Measurements from ENCODE around the gene FAM76A. TPM values are rescaled to one million over a fixed set of nuclear protein-coding genes. Genes with fewer than 3 reads are reported as not detected.

The FAM76A gene
- total RNA-seq, 1 donor from 2014 or later: 12.7 TPM

DNA sequence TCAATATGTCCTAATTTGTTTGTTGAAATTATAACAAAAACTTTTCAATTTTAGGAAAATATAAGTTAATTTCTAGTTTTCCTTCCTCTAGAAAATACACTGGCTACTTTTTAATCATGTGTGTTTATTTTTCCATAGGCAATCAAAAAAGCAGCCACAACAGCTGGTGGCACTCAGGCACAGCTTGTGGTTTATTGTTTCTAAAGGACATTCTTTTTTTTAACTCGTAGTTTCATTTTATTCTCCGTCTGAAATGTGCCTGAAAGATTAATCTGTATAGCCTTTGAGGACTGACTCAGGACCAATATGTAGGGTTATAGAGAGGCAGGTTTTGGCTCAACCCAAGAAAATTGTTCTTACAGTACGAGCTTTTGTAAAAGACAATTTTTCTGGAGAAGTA is 26.6 kb downstream of the FAM76A start:
- no peak for DNase-seq (ENCODE audit: extremely low spot score, unreplicated experiment)
- Mint-ChIP-seq H3K36me3 (ENCODE audit: unreplicated experiment) (peaks cover 26% of the 10 kb centered on the region), H3K9me3 (ENCODE audit: unreplicated experiment) (no peaks in the 10 kb centered on the region), H3K27ac (ENCODE audit: unreplicated experiment) (peak overlapping the region; percentile 80), H3K4me3 (ENCODE audit: unreplicated experiment) (peak overlapping the region; percentile 40), H3K4me1 (ENCODE audit: unreplicated experiment) (peaks cover 13% of the 10 kb centered on the region), H3K27me3 (ENCODE audit: unreplicated experiment) (no peaks in the 10 kb centered on the region)
- TF ChIP-seq, protein P1, sequence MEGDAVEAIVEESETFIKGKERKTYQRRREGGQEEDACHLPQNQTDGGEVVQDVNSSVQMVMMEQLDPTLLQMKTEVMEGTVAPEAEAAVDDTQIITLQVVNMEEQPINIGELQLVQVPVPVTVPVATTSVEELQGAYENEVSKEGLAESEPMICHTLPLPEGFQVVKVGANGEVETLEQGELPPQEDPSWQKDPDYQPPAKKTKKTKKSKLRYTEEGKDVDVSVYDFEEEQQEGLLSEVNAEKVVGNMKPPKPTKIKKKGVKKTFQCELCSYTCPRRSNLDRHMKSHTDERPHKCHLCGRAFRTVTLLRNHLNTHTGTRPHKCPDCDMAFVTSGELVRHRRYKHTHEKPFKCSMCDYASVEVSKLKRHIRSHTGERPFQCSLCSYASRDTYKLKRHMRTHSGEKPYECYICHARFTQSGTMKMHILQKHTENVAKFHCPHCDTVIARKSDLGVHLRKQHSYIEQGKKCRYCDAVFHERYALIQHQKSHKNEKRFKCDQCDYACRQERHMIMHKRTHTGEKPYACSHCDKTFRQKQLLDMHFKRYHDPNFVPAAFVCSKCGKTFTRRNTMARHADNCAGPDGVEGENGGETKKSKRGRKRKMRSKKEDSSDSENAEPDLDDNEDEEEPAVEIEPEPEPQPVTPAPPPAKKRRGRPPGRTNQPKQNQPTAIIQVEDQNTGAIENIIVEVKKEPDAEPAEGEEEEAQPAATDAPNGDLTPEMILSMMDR (IDR thresholded peaks at IDR 0.05): no peak

DNA sequence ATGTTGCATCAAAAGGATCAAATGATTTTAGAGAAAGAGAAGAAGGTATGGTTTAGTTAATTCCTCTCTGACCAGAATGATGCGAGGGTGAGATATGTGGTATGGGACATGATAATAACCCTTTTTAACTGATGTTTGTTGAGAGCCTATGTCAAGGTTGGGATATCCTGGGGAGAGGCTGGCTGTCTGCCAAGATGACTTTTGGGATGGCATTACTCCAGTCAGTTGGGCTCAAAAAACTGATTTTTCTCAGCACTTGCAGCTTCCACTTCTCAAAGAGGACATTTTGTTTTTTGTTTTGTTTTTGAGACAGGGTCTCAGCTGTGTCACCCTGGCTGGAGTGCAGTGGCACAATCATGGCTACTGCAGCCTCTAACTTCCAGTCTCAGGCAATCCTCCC is 29.5 kb downstream of the FAM76A start:
- TF ChIP-seq, protein P1 (IDR thresholded peaks at IDR 0.05): no peak
- H3K27ac Mint-ChIP-seq (ENCODE audit: unreplicated experiment): no peak overlapping the region
- no peaks in the 10 kb centered on the region for H3K9me3 Mint-ChIP-seq (ENCODE audit: unreplicated experiment)
- peaks cover 13% of the 10 kb centered on the region for H3K4me1 Mint-ChIP-seq (ENCODE audit: unreplicated experiment)
- no peak overlapping the region for H3K4me3 Mint-ChIP-seq (ENCODE audit: unreplicated experiment)
- DNase-seq (ENCODE audit: extremely low spot score, unreplicated experiment): no peak
- no peaks in the 10 kb centered on the region for H3K27me3 Mint-ChIP-seq (ENCODE audit: unreplicated experiment)
- H3K36me3 Mint-ChIP-seq (ENCODE audit: unreplicated experiment): peaks cover 21% of the 10 kb centered on the region

DNA sequence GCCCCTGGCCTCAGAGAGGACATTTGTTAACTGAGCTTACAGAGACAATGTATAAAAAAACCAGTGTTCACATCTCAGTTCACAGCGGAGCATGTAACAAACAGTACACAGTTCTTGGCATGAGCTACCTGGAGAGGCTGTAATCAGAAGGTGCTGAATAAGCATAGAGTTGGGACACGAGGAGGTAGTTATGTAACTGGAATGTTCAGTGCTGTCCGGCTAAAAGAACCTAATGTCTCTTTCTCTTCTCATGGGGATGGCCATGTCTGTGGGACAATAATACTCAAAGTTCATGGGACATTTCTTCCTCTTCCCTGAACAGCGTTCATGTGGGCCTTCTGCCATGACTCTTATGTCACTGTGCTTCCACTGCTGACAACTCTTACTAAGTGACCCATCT is 30.1 kb downstream of the FAM76A start:
- Mint-ChIP-seq H3K27me3 (ENCODE audit: unreplicated experiment) (no peaks in the 10 kb centered on the region), H3K27ac (ENCODE audit: unreplicated experiment) (no peak overlapping the region), H3K4me1 (ENCODE audit: unreplicated experiment) (peaks cover 13% of the 10 kb centered on the region), H3K36me3 (ENCODE audit: unreplicated experiment) (peaks cover 17% of the 10 kb centered on the region), H3K4me3 (ENCODE audit: unreplicated experiment) (no peak overlapping the region), H3K9me3 (ENCODE audit: unreplicated experiment) (no peaks in the 10 kb centered on the region)
- TF ChIP-seq, protein P1 (IDR thresholded peaks at IDR 0.05): no peak
- no peak for DNase-seq (ENCODE audit: extremely low spot score, unreplicated experiment)

DNA sequence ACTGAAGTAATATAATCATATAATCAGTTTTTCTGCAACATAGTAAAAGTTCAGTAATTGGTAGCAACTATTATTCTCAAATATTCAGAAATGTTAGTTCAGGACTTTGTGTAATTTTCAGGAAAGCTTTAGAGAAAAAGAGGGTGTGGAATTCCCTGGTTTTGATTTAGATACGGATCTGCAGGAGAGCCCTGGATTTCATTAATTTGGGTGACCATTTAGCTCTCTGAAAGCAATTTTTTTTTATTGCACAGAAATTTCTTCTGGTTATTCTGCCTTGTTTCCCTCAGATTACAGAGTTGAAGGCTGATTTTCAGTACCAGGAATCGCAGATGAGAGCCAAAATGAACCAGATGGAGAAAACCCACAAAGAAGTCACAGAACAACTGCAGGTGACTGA is 33.5 kb downstream of the FAM76A start:
- no peak for DNase-seq (ENCODE audit: extremely low spot score, unreplicated experiment)
- no peaks in the 10 kb centered on the region for H3K9me3 Mint-ChIP-seq (ENCODE audit: unreplicated experiment)
- peaks cover 18% of the 10 kb centered on the region for H3K36me3 Mint-ChIP-seq (ENCODE audit: unreplicated experiment)
- H3K4me3 Mint-ChIP-seq (ENCODE audit: unreplicated experiment): no peak overlapping the region
- no peaks in the 10 kb centered on the region for H3K27me3 Mint-ChIP-seq (ENCODE audit: unreplicated experiment)
- no peak overlapping the region for H3K27ac Mint-ChIP-seq (ENCODE audit: unreplicated experiment)
- TF ChIP-seq, protein P1 (IDR thresholded peaks at IDR 0.05): no peak
- peaks cover 4% of the 10 kb centered on the region for H3K4me1 Mint-ChIP-seq (ENCODE audit: unreplicated experiment)

DNA sequence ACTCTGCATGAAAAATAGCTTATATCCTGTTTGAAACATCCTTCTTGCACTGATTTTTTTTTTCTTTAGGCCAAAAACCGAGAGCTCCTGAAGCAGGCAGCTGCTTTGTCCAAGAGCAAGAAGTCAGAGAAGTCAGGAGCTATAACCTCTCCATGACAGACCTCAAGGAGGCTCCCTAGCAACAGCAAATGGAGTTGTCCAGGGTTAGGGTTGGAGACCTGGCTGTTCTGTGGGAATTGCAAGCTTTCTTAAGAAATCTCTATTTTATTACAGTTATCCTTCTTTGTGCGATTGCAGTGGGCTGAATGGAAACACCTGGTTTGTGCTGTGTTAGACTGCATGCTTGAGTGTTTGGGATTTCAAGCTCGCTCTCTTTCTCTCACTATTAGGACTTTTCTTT is 34.7 kb downstream of the FAM76A start:
- no peaks in the 10 kb centered on the region for H3K27me3 Mint-ChIP-seq (ENCODE audit: unreplicated experiment)
- no peaks in the 10 kb centered on the region for H3K4me1 Mint-ChIP-seq (ENCODE audit: unreplicated experiment)
- DNase-seq (ENCODE audit: extremely low spot score, unreplicated experiment): no peak
- no peak overlapping the region for H3K27ac Mint-ChIP-seq (ENCODE audit: unreplicated experiment)
- peaks cover 18% of the 10 kb centered on the region for H3K36me3 Mint-ChIP-seq (ENCODE audit: unreplicated experiment)
- no peaks in the 10 kb centered on the region for H3K9me3 Mint-ChIP-seq (ENCODE audit: unreplicated experiment)
- TF ChIP-seq, protein P1 (IDR thresholded peaks at IDR 0.05): no peak
- no peak overlapping the region for H3K4me3 Mint-ChIP-seq (ENCODE audit: unreplicated experiment)
